Measurements from ENCODE around the gene NCR1. TPM values are rescaled to one million over a fixed set of nuclear protein-coding genes. Genes with fewer than 3 reads are reported as not detected.
"Not testable (repeated sequence)": the region's sequence is repeated elsewhere in the genome, so short reads cannot be mapped to it uniquely, and the experiment has no call there.

NCR1 gene
- polyA plus RNA-seq, 2 donors, result not detected

GRCh38 chr19:54903303-54903702 is 2.6 kb upstream of the NCR1 start:
- Histone ChIP-seq H3K4me3 (ENCODE audit: low read depth in 1 of 2, low read length in 2 of 2) (no peak overlapping the region), H3K27me3 (ENCODE audit: control insufficient read depth in 1 of 2, insufficient read depth in 2 of 2, low read length in 2 of 2) (no peaks in the 10 kb centered on the region), H3K36me3 (ENCODE audit: control insufficient read depth in 2 of 2, insufficient read depth in 2 of 2, low read length in 1 of 2) (no peaks in the 10 kb centered on the region), H3K4me1 (ENCODE audit: control insufficient read depth in 2 of 2, insufficient read depth in 2 of 2, low read length in 1 of 2) (no peaks in the 10 kb centered on the region), H3K27ac (ENCODE audit: low read depth in 2 of 2, low read length in 1 of 2) (no peak overlapping the region), H3K9me3 (ENCODE audit: control insufficient read depth in 2 of 2, insufficient read depth in 1 of 2, low read depth in 1 of 2, low read length in 1 of 2) (no peaks in the 10 kb centered on the region)
- WGBS, 2 donors, result 94 to 96% methylated on average over 6 of the region's 6 CpGs

- H3K4me3 ChIP-seq (ENCODE audit: low read depth in 1 of 2, low read length in 2 of 2); H3K36me3 ChIP-seq (ENCODE audit: control insufficient read depth in 2 of 2, insufficient read depth in 2 of 2, low read length in 1 of 2); H3K27ac ChIP-seq (ENCODE audit: low read depth in 2 of 2, low read length in 1 of 2); H3K9me3 ChIP-seq (ENCODE audit: control insufficient read depth in 2 of 2, insufficient read depth in 1 of 2, low read depth in 1 of 2, low read length in 1 of 2); H3K27me3 ChIP-seq (ENCODE audit: control insufficient read depth in 1 of 2, insufficient read depth in 2 of 2, low read length in 2 of 2); H3K4me1 ChIP-seq (ENCODE audit: control insufficient read depth in 2 of 2, insufficient read depth in 2 of 2, low read length in 1 of 2): not testable (repeated sequence)
- WGBS, 2 donors, result 82 to 85% methylated on average over 4 of the region's 4 CpGs
These were observed 1.7 kb upstream of the NCR1 start for GRCh38 chr19:54904261-54904660.

GRCh38 chr19:54905421-54905802 is 536 bp upstream of the NCR1 start:
- no peak overlapping the region for H3K4me3 ChIP-seq (ENCODE audit: low read depth in 1 of 2, low read length in 2 of 2)
- H3K4me1 ChIP-seq (ENCODE audit: control insufficient read depth in 2 of 2, insufficient read depth in 2 of 2, low read length in 1 of 2), result no peaks in the 10 kb centered on the region
- no peak overlapping the region for H3K27ac ChIP-seq (ENCODE audit: low read depth in 2 of 2, low read length in 1 of 2)
- no peaks in the 10 kb centered on the region for H3K27me3 ChIP-seq (ENCODE audit: control insufficient read depth in 1 of 2, insufficient read depth in 2 of 2, low read length in 2 of 2)
- WGBS, 2 donors, result 39 to 51% methylated on average over 5 of the region's 5 CpGs
- H3K9me3 ChIP-seq (ENCODE audit: control insufficient read depth in 2 of 2, insufficient read depth in 1 of 2, low read depth in 1 of 2, low read length in 1 of 2), result no peaks in the 10 kb centered on the region
- no peaks in the 10 kb centered on the region for H3K36me3 ChIP-seq (ENCODE audit: control insufficient read depth in 2 of 2, insufficient read depth in 2 of 2, low read length in 1 of 2)

DNA sequence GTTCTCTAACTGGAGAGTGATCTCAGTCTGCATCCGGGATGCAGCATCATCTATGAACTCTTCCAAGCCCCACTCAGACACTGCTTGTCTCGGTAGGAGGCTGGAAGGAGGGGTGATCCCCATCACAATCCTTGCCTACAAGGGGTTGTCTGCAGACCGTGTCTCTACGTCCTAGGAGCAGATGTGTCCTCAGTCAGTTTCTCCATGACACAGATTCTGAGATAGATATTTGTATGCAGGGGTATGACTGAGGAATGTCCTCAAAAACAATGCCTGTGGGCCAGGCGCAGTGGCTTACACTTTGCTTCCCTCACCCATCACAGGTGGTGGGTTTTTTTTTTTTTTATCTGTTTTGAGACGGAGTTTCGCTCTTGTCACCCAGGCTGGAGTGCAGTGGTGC is 871 bp downstream of the NCR1 start:
- H3K4me1 ChIP-seq (ENCODE audit: control insufficient read depth in 2 of 2, insufficient read depth in 2 of 2, low read length in 1 of 2), result no peaks in the 10 kb centered on the region
- WGBS, 2 donors, result 80 to 86% methylated on average over 7 of the region's 7 CpGs

DNA sequence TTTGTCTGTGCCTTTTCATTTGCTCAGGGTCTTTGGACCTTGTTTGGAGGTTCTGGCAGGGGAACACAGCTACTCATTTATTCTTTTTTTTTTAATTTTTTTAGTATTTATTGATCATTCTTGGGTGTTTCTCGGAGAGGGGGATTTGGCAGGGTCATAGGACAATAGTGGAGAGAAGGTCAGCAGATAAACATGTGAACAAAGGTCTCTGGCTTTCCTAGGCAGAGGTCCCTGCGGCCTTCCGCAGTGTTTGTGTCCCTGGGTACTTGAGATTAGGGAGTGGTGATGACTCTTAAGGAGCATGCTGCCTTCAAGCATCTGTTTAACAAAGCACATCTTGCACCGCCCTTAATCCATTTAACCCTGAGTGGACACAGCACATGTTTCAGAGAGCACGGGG is 2.0 kb downstream of the NCR1 start:
- H3K4me1 ChIP-seq (ENCODE audit: control insufficient read depth in 2 of 2, insufficient read depth in 2 of 2, low read length in 1 of 2); H3K9me3 ChIP-seq (ENCODE audit: control insufficient read depth in 2 of 2, insufficient read depth in 1 of 2, low read depth in 1 of 2, low read length in 1 of 2); H3K27ac ChIP-seq (ENCODE audit: low read depth in 2 of 2, low read length in 1 of 2); H3K36me3 ChIP-seq (ENCODE audit: control insufficient read depth in 2 of 2, insufficient read depth in 2 of 2, low read length in 1 of 2); H3K27me3 ChIP-seq (ENCODE audit: control insufficient read depth in 1 of 2, insufficient read depth in 2 of 2, low read length in 2 of 2); H3K4me3 ChIP-seq (ENCODE audit: low read depth in 1 of 2, low read length in 2 of 2): not testable (repeated sequence)
- 58 to 90% methylated on average over 3 of the region's 5 CpGs for WGBS, 2 donors

More for the DNA sequence above, 871 bp downstream of the NCR1 start:
- H3K36me3 ChIP-seq (ENCODE audit: control insufficient read depth in 2 of 2, insufficient read depth in 2 of 2, low read length in 1 of 2), result no peaks in the 10 kb centered on the region
- H3K4me3 ChIP-seq (ENCODE audit: low read depth in 1 of 2, low read length in 2 of 2), result no peak overlapping the region
- no peak overlapping the region for H3K27ac ChIP-seq (ENCODE audit: low read depth in 2 of 2, low read length in 1 of 2)
- no peaks in the 10 kb centered on the region for H3K9me3 ChIP-seq (ENCODE audit: control insufficient read depth in 2 of 2, insufficient read depth in 1 of 2, low read depth in 1 of 2, low read length in 1 of 2)
- no peaks in the 10 kb centered on the region for H3K27me3 ChIP-seq (ENCODE audit: control insufficient read depth in 1 of 2, insufficient read depth in 2 of 2, low read length in 2 of 2)

GRCh38 chr19:54916822-54917221 is 10.9 kb downstream of the NCR1 start:
- H3K9me3 ChIP-seq (ENCODE audit: control insufficient read depth in 2 of 2, insufficient read depth in 1 of 2, low read depth in 1 of 2, low read length in 1 of 2), result peaks cover 0 to 2% of the 10 kb centered on the region in 2 donors
- H3K4me1 ChIP-seq (ENCODE audit: control insufficient read depth in 2 of 2, insufficient read depth in 2 of 2, low read length in 1 of 2), result no peaks in the 10 kb centered on the region
- H3K4me3 ChIP-seq (ENCODE audit: low read depth in 1 of 2, low read length in 2 of 2), result no peak overlapping the region
- no peak overlapping the region for H3K27ac ChIP-seq (ENCODE audit: low read depth in 2 of 2, low read length in 1 of 2)
- H3K27me3 ChIP-seq (ENCODE audit: control insufficient read depth in 1 of 2, insufficient read depth in 2 of 2, low read length in 2 of 2), result peaks cover 0 to 3% of the 10 kb centered on the region in 2 donors
- no peaks in the 10 kb centered on the region for H3K36me3 ChIP-seq (ENCODE audit: control insufficient read depth in 2 of 2, insufficient read depth in 2 of 2, low read length in 1 of 2)
- 68 to 71% methylated on average over 11 of the region's 11 CpGs for WGBS, 2 donors

GRCh38 chr19:54918499-54918898 is 12.6 kb downstream of the NCR1 start:
- Histone ChIP-seq H3K27ac (ENCODE audit: low read depth in 2 of 2, low read length in 1 of 2) (no peak overlapping the region), H3K9me3 (ENCODE audit: control insufficient read depth in 2 of 2, insufficient read depth in 1 of 2, low read depth in 1 of 2, low read length in 1 of 2) (no peaks in the 10 kb centered on the region), H3K27me3 (ENCODE audit: control insufficient read depth in 1 of 2, insufficient read depth in 2 of 2, low read length in 2 of 2) (peaks cover 0 to 3% of the 10 kb centered on the region in 2 donors), H3K4me3 (ENCODE audit: low read depth in 1 of 2, low read length in 2 of 2) (no peak overlapping the region), H3K4me1 (ENCODE audit: control insufficient read depth in 2 of 2, insufficient read depth in 2 of 2, low read length in 1 of 2) (no peaks in the 10 kb centered on the region), H3K36me3 (ENCODE audit: control insufficient read depth in 2 of 2, insufficient read depth in 2 of 2, low read length in 1 of 2) (no peaks in the 10 kb centered on the region)
- 79 to 80% methylated on average over 9 of the region's 9 CpGs for WGBS, 2 donors

GRCh38 chr19:54919646-54920563 is 14.0 kb downstream of the NCR1 start:
- not testable (repeated sequence) for H3K9me3 ChIP-seq (ENCODE audit: control insufficient read depth in 2 of 2, insufficient read depth in 1 of 2, low read depth in 1 of 2, low read length in 1 of 2); H3K27me3 ChIP-seq (ENCODE audit: control insufficient read depth in 1 of 2, insufficient read depth in 2 of 2, low read length in 2 of 2); H3K27ac ChIP-seq (ENCODE audit: low read depth in 2 of 2, low read length in 1 of 2); H3K4me1 ChIP-seq (ENCODE audit: control insufficient read depth in 2 of 2, insufficient read depth in 2 of 2, low read length in 1 of 2); H3K4me3 ChIP-seq (ENCODE audit: low read depth in 1 of 2, low read length in 2 of 2); H3K36me3 ChIP-seq (ENCODE audit: control insufficient read depth in 2 of 2, insufficient read depth in 2 of 2, low read length in 1 of 2)
- WGBS, 2 donors, result 36% methylated on average over 21 to 23 of the region's 24 CpGs

DNA sequence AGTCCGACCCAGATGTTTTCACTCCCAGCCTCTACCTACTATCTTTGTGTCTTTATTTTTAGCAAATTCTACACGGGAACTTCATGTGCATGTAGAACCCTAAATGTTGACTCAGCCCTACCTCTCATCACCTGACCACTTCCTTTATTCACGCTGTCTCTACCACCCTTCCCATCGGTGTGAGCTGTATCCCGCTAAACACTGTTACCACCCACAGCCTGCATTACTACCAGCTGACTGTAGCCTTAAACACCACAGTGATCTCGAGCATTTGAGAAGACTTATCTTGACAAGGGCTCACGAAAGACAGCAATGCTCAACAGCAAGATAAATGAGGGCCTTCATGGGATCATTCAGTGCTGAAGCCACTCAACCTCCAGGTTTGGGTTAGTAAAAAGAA is 15.1 kb downstream of the NCR1 start:
- Histone ChIP-seq H3K9me3 (ENCODE audit: control insufficient read depth in 2 of 2, insufficient read depth in 1 of 2, low read depth in 1 of 2, low read length in 1 of 2) (no peaks in the 10 kb centered on the region), H3K27ac (ENCODE audit: low read depth in 2 of 2, low read length in 1 of 2) (no peak overlapping the region)
- WGBS, 2 donors, result 48 to 58% methylated on average over 7 of the region's 7 CpGs

DNA sequence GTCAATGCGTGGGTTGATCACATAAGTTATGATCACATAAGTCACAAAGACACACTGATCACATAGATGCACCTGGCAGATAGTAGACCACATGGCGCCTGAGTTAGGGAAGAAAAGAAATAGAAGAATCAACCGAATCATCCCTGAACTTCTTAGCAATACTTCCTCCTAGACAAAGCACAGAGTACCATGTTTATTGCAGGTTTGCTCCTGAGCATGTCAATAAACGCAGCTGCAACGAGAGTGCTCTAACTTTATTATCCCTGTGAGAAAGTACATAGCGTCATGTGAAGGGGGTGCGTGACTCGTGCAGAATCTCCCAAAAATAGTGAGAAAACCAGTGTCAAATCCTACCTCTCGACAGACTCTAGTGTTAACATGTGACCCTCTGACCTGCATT is 17.3 kb downstream of the NCR1 start:
- no peaks in the 10 kb centered on the region for H3K36me3 ChIP-seq (ENCODE audit: control insufficient read depth in 2 of 2, insufficient read depth in 2 of 2, low read length in 1 of 2)
- no peak overlapping the region for H3K4me3 ChIP-seq (ENCODE audit: low read depth in 1 of 2, low read length in 2 of 2)
- H3K4me1 ChIP-seq (ENCODE audit: control insufficient read depth in 2 of 2, insufficient read depth in 2 of 2, low read length in 1 of 2), result no peaks in the 10 kb centered on the region
- peaks cover 4 to 7% of the 10 kb centered on the region in 2 donors for H3K9me3 ChIP-seq (ENCODE audit: control insufficient read depth in 2 of 2, insufficient read depth in 1 of 2, low read depth in 1 of 2, low read length in 1 of 2)
- no peaks in the 10 kb centered on the region for H3K27me3 ChIP-seq (ENCODE audit: control insufficient read depth in 1 of 2, insufficient read depth in 2 of 2, low read length in 2 of 2)
- H3K27ac ChIP-seq (ENCODE audit: low read depth in 2 of 2, low read length in 1 of 2), result no peak overlapping the region
- WGBS, 2 donors, result 74 to 77% methylated on average over 9 of the region's 9 CpGs

More for the DNA sequence above, 15.1 kb downstream of the NCR1 start:
- H3K4me1 ChIP-seq (ENCODE audit: control insufficient read depth in 2 of 2, insufficient read depth in 2 of 2, low read length in 1 of 2), result no peaks in the 10 kb centered on the region
- H3K4me3 ChIP-seq (ENCODE audit: low read depth in 1 of 2, low read length in 2 of 2), result no peak overlapping the region
- no peaks in the 10 kb centered on the region for H3K36me3 ChIP-seq (ENCODE audit: control insufficient read depth in 2 of 2, insufficient read depth in 2 of 2, low read length in 1 of 2)
- H3K27me3 ChIP-seq (ENCODE audit: control insufficient read depth in 1 of 2, insufficient read depth in 2 of 2, low read length in 2 of 2), result peaks cover 0 to 3% of the 10 kb centered on the region in 2 donors
